ENCODE data around the gene FAM89A. TPM values are rescaled to one million over a fixed set of nuclear protein-coding genes. Genes with fewer than 3 reads are reported as not detected.
"Not testable (repeated sequence)": the region's sequence is repeated elsewhere in the genome, so short reads cannot be mapped to it uniquely, and the experiment has no call there.

The FAM89A gene
- total and polyA plus RNA-seq, 9 of the 15 experiments (the other 6 are each of a cell fraction or from before 2014, with no cell fraction given), result 8.7 to 66.2 (median 43.3) TPM

DNA sequence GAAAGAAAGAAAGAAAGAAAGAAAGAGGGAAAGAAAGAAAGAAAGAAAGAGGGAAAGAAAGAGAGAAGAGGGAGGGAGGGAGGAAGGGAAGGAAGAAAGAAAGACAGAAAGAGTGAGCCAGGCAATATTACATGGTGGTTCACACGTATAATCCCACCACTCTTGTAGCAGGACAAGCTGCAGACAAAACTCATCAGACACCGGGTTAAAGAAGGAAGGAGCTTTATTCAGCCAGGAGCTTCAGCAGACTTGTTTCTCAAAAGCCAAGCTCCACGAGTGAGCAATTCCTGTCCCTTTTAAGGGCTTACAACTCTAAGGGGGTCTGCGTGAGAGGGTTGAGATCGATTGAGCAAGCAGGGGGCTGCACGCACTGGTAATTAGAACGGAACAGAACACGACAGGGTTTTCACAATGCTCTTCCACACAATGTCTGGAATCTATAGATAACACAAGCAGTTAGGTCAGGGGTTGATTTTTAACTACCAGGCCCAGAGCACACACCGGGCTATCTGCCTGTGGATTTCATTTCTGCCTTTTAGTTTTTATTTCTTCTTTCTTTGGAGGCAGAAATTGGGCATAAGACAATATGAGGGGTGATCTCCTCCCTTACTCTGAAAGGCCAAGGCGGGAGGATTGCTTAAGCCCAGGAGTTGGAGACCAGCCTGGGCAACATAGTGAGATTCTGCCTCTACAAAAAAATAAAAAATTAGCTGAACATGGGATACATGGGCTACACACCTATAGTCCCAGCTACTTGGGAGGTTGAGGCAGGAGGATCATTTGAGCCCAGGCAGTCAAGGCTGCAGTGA is 6.1 kb upstream of the FAM89A start (continued):
- 0 out of 2 replicates have a peak, but pooled peaks have one; percentile 69 for TF ChIP-seq ZBTB9 (CRISPR knock-in tag; IDR thresholded peaks at IDR 0.05)
- peak; percentile 91 for TF ChIP-seq SOX6 (IDR thresholded peaks at IDR 0.05)
- TF ChIP-seq ARNT (IDR thresholded peaks at IDR 0.05), result peak in 1 of 2 experiments; percentile 69; a peak in 1 of 4 replicates
- 0 out of 2 replicates have a peak, but pooled peaks have one; percentile 46 for TF ChIP-seq ZSCAN29 (IDR thresholded peaks at IDR 0.05)
- peak; percentile 89; the same call in 1 of the 2 replicates for TF ChIP-seq GATAD2A (IDR thresholded peaks at IDR 0.05)
- TF ChIP-seq HMBOX1 (IDR thresholded peaks at IDR 0.05), result peak; percentile 63; the same call in 1 of the 2 replicates
- TF ChIP-seq FOXK1 (CRISPR knock-in tag; IDR thresholded peaks at IDR 0.05; ENCODE audit: borderline replicate concordance), result peak; percentile 70; the same call in 1 of the 2 replicates
- TF ChIP-seq ATF1 (CRISPR knock-in tag; IDR thresholded peaks at IDR 0.05); TOE1 (CRISPR knock-in tag; IDR thresholded peaks at IDR 0.05; ENCODE audit: borderline replicate concordance, low read depth): not testable (repeated sequence)
- peak; percentile 51 for TF ChIP-seq ATF1 (tag; IDR thresholded peaks at IDR 0.05)
- TF ChIP-seq CBX3 (IDR thresholded peaks at IDR 0.05; ENCODE audit: borderline replicate concordance in 1 of 2, low read length in 2 of 2), result peak in 1 of 2 experiments; percentile 80; a peak in 2 of 3 replicates
- peak; percentile 40 for TF ChIP-seq NCOA4 (IDR thresholded peaks at IDR 0.05; ENCODE audit: partially characterized antibody)
- peak in 1 of 2 experiments; percentile 77; a peak in 2 of 4 replicates for TF ChIP-seq HDAC1 (IDR thresholded peaks at IDR 0.05)
- peak; percentile 50; the same call in 1 of the 2 replicates for TF ChIP-seq TOE1 (IDR thresholded peaks at IDR 0.05; ENCODE audit: borderline replicate concordance)
- TF ChIP-seq MIER1 (IDR thresholded peaks at IDR 0.05; ENCODE audit: low read depth), result 0 out of 2 replicates have a peak, but pooled peaks have one; percentile 65
- TF ChIP-seq L3MBTL2 (IDR thresholded peaks at IDR 0.05), result peak; percentile 81
- TF ChIP-seq CBFA2T3 (IDR thresholded peaks at IDR 0.05), result peak; percentile 89
- peak; percentile 62 for TF ChIP-seq KLF16 (IDR thresholded peaks at IDR 0.05)
- TF ChIP-seq TEAD1 (CRISPR knock-in tag; IDR thresholded peaks at IDR 0.05), result peak in 1 of 2 experiments; percentile 61; a peak in 2 of 4 replicates
- peak; percentile 44; the same call in 1 of the 2 replicates for TF ChIP-seq ARID2 (IDR thresholded peaks at IDR 0.05)
- TF ChIP-seq EP400 (IDR thresholded peaks at IDR 0.05), result peak; percentile 34; the same call in 1 of the 2 replicates
- TF ChIP-seq ZFX (CRISPR knock-in tag; IDR thresholded peaks at IDR 0.05), result peak; percentile 73; the same call in 1 of the 2 replicates
- TF ChIP-seq ASH1L (IDR thresholded peaks at IDR 0.05; ENCODE audit: borderline replicate concordance, low read depth, partially characterized antibody), result peak; percentile 65
- TF ChIP-seq MTA2 (IDR thresholded peaks at IDR 0.05; ENCODE audit: low read depth), result peak; percentile 66
- TF ChIP-seq CEBPB (tag; IDR thresholded peaks at IDR 0.05), result peak; percentile 91
- peak; percentile 44; the same call in 1 of the 2 replicates for TF ChIP-seq POLR2AphosphoS5 (IDR thresholded peaks at IDR 0.05; ENCODE audit: control insufficient read depth, insufficient read depth, low read depth, low read length)
- 0 out of 2 replicates have a peak, but pooled peaks have one; percentile 14 for TF ChIP-seq ZNF76 (CRISPR knock-in tag; IDR thresholded peaks at IDR 0.05; ENCODE audit: borderline replicate concordance)
- TF ChIP-seq LARP7 (IDR thresholded peaks at IDR 0.05), result peak; percentile 94; the same call in 1 of the 2 replicates
- peak; percentile 81 for TF ChIP-seq CXXC5 (CRISPR knock-in tag; IDR thresholded peaks at IDR 0.05)

All from K562 (cell line).